Caki2 (cell line): ENCODE measurements around the gene JAKMIP1. TPM values are rescaled to one million over a fixed set of nuclear protein-coding genes. Genes with fewer than 3 reads are reported as not detected.

Experiments used
- DNase-seq: peaks from one replicate; pipeline ENCODE4 v3.0.0-alpha.2; 2015; ENCODE audit warnings: low read depth
- in situ Hi-C: cut with HindIII; loops from 2 replicates; pipeline ENCODE4 v1.10.0; 2016; ENCODE audit warnings: low sequenced_read_pairs, low pct_unique_long_range_greater_than_20kb, mixed read lengths
- total RNA-seq: library from RNA; depleted of rRNA; stranded (reverse); fragments of >200 nt; shearing (Covaris generic); gene quantifications from 2 replicates; pipeline ENCODE4 v1.2.3, GENCODE V29; 2014; ENCODE audit warnings: low replicate concordance; rRNA removed

JAKMIP1 gene
- 3.4 and 6.5 TPM in 2 replicates for total RNA-seq

DNA sequence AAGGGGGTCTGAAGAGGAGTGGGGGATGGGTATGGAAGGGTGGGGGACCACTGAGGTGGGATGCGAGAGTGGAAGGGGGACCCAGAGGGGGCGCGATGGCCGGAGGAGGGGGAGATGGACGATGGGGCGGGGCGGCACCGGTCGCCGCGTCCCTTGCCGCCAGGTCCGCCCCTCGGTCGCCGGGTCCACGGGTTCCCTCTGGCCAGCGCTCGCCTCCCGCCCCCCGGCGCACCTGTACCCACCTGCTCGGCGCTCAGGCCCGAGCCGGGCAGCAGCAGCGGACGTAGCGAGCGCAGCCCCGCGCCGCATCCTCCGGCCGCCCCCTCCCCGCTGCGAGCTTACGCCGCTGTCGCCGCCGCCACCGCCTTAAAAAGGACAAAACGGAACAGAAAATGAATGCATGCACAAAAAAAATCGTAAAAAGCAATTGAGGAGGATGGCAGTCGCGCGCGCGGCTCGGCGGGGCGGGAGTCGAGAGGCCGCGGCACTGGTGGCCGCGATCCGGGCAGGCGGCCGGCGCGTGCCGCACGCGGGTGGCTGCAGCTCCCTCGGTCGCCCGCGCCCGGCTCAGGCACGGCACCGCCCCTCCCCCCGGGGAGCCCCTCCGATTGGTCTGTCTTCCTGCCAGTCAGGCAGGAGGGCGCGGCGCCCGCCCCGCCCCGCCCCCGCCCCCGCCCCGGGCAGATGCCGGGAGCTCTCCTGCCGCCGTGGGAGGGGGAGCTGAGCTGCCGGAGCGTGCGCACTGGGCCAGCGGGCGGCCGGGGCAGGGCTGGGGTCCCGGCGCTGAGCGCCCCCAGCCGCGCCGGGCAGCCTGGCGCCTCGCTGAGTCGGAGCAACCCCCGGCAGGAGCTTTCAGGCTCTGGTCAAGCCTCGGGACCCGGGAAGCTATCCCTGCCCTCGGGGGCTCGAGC, at the start of gene JAKMIP1:
TSS of gene JAKMIP1 (minus strand) at position 539 of the 911 bp plus-strand sequence. CDS start 87,699 bp downstream, outside the sequence.
- DNase-seq = peak; percentile 65

DNA sequence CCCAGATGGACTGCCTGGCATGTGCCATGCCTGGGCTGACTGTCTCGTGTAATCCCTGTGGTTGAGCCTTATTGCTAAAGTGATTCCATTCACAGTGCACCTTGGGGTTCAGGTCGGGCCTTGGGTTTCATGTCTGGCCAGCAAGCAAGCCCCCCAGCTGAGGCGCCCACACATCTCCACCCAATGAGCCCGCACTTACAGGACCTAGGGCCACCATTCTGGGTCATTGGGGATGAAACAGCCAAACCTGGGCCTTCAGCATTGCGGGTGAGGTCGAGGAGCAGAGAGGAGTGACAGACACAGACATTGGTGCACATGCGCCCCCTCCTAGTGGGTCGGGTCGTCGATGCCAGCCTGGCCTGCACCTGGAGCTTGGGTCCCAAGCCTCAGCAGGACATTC, 48.0 kb upstream of the JAKMIP1 start:
- no peak for DNase-seq
- in situ Hi-C loops = no loop called here

More for the DNA sequence above, at the start of gene JAKMIP1:
- in situ Hi-C loops = no loop called here

DNA sequence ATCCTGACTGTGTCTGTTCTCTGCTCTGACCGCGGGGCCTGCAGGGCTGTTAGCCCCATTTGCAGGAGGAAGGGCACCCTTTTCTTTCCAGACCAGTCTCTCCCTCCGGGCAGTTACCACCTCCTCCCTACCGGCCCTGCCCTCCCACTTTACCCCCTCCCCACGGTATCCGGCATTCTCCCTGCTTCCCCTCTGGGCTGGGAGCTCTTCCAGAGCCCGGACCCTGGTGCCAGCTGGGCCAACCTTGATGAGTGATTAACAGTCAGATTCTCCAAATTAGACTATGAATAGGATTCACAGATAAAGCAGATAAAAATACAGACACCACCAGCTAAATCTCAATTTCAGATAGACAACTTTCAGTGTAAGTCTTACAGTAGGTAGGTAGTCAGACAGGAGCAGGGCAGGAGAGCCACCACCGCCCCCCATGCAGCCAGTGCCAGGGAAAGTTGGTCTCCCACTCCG, 45.9 kb upstream of the JAKMIP1 start:
- no peak for DNase-seq
- in situ Hi-C loops = no loop called here

DNA sequence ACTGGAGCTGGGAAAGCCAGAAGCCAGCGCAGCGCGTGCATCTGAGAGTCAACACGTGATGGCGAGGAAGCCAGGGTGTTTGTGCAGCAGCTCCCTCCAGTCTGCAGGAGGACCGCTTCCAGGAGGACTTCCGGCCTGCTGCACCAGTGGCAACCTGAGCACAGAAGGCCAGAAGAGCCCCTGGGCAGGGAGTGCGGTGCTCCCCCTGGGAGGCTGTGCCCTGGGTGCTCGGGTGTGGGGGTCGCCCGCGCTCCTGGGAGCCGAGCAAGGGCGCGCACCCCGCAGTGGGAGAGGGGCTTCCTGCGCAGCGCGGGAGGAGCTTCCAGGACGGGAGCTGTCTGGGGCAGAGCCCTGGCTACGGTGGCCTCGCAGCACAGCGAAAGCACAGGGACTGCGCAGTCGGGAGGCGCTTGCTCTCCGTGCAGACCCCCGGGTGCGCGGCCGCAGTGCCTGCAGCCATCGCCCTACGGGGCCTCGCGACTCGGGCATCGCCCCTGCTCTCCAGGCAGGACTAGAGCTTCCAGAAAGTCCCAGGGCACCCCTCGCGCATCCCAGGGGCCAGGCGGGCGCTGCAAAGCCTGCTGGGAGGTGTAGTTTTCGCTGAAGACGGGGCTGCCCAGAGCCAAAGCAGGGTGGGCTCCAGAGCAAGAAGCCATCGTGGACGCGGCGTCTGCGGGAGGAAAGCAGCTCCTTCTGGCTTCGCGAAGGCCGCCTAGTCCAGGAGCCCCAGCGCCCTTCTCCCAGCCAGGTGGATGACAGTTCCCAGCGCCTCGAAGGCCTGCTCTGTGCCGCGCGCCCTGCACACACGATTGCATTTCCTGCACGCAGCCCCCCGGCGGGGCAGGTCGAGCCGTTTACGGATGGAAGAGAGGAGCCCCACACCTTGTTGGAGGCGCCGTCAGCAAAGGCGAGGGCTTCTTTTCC, 45.2 kb upstream of the JAKMIP1 start:
- in situ Hi-C loops = no loop called here
- no peak for DNase-seq

DNA sequence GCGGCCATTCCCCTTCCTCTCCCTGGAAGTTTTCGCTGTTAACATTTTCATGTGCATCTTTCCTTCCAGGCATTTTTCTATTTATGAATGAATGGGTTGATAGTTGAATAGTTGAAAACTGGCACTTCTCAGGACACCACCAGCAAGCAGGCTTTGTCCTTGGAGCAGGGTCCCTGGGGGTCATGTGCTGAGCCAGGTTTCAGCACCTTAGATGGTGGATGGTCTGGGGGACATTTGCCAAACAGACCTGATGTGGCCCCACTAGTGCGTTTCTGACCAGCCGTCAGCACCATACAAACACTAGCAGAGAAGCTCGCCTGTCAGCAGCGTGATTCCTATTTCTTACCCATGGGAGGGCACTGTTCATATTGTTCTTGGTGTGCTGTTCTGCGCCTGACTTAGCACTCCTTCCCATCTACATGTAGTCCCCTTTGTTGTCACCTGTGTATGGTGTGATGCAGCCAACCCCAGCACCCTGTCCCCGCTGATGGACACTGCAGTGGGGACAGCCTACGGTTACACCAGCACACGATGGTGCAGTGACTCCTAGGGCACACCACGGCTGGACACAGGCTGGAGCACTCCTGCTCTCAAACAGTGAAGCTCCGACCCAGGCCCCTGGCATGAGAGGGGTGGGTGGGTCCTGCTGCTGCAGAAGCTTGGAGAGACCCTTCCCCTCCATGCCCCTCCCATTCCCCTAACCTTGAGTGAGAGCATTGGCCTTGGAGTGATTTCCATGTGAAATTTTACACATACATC, 42.1 kb upstream of the JAKMIP1 start:
- in situ Hi-C loops = no loop called here
- DNase-seq = no peak

DNA sequence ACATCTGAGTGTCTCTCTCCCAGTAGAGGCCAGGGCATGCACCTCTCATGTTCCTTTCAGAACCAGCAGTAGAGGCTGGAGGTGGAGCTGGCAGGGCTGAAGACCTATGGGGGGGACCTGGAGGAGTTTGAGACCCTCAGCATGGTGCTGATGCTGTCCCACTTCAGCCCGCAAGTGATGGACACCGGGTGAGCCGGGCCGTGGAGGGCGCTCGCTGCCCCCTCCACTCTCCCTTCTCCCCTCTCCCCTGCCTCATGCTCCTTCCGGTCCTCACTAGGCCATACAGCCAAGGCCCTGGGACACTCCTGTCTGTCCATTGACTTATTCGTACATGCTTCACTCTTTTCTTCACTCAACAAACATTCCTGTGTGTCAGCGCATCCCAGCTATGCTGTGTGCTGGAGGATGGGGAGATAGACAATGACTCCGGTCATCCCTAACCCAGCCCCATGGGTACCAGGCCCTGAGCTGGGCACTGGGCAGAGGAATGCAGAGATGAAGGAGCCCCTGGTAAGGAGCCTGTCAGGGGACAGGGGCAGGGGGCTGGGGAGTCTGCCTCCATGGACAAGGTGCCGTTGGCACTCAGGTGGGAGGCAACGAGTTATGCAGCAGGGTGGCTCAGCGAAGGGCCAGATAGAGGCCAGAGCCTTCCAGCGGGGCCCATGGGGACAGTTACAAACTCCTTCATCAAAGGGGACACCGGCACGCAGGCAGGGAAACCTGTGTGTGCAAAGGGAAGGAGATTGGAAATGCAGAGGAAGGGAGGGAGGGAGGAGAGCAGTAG, 40.9 kb upstream of the JAKMIP1 start:
- in situ Hi-C loops = no loop called here
- no peak for DNase-seq

DNA sequence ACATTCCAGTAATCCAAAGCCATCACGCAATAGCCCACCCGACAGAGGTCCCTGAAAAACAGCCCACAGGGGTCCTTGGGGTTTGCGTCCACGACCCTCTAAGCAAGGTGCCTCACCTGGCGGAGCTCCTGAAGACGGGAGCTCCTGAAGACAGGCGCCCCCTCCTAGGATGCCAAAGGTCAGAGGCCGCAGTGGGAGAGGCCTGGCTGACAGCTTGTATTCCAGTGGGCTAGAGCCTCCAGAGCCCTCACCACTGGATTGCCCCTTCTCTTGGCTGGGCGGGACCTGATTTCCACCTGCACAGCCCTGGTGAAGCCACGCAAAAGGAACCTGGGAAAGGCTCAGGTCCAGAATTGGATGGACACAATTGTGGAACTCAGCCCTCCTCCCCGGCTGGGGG, 39.6 kb upstream of the JAKMIP1 start:
- in situ Hi-C loops = no loop called here
- DNase-seq = no peak

DNA sequence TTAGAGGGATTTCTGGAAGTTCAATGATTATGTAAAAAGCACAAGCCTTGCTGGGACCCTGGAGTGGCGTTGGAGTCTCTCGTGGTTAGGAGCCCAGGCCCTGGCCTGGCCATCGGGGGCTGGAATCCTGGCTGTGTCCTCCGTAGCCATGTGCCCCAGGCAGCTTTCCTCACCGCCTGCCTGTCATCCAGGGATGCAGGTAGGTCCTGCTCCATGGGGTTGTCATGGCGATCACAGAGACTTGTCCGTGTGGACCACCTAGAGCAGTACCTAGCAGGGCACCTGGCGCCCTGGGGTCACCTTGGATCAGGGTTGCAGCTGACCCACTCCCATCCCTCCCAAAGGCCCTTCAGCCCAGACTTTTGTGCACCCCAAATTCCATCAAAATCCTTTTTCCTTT, 39.1 kb upstream of the JAKMIP1 start:
- in situ Hi-C loops = no loop called here
- no peak for DNase-seq

DNA sequence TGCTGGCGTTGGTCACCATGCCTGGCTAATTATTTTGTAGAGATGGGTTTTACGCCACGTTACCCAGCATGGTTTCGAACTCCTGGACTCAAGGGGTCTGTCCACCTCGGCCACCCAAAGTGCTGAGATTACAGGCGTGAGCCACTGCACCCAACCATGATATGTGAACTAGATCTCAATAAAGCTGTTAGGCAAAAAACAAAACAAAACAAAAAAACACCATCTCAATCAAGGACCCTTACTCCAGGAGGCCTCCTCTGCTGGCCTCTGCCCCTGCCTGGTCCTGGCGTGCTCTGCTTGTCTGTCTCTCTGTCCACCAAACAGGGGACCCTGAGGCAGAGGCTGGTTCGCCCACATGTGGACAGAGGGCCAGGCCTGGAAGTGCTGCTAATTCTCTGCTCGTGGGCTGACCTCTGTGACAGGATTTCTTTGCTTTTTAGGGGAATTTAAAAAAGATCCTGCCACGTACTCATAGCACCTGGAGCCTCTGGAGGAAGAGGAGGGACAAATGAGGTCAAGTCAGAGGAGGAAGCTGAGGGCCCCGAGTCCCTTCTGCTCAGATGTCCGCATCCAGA, 36.6 kb upstream of the JAKMIP1 start:
- DNase-seq = no peak
- in situ Hi-C loops = no loop called here

DNA sequence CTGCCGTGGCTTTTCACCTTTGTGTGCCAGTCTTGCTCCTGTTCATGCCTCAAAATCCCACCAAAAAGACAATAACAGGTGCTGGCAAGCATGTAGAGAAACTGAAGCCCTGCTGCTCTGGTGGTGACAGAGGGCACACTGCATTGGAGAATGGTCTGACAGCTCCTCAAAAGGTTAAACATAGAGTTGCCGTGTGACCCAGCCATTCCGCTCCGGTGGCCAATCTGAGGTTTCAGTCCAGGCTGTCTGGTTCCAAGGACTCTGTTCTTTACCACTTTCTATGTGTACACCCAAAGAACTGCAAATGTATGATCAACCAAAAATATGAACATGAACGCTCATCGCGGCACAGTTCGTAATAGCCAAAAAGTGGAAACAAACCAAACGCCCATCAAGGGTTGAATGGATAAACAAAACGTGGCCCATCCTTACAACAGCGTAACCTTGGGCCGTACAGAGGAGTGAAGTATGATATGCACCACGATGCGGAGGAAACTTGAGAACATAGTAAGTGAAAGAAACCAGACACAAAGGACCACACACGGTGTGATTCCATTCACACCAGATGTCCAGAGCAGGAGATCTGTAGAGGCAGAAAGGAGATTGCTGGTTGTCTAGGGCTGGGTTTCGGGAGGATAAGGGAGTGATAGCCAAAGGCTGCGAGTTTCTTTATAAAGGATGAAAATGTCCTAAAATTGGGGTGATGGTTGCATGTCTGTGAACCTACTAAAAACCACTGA, 35.7 kb upstream of the JAKMIP1 start:
- DNase-seq = no peak
- in situ Hi-C loops = no loop called here

DNA sequence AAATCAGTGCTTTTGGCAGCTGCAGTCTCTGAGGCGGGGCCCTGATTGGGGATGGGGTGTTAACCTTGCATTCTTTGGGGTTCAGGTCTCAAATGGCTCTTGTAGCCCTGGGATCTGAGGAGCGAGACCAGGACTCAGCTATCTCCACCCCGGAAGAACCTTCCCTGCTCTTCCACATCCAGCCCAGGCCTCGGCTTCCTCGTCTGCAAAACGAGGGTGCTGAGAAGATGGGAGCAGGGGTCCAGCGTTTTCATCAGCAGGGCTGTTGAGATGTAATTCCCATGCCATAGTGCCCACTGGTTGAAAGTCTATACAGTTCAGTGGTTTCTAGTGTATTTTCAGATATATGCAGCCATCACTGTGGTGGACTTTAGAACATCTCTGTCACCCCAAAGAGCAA, 34.7 kb upstream of the JAKMIP1 start:
- DNase-seq = no peak
- in situ Hi-C loops = no loop called here

DNA sequence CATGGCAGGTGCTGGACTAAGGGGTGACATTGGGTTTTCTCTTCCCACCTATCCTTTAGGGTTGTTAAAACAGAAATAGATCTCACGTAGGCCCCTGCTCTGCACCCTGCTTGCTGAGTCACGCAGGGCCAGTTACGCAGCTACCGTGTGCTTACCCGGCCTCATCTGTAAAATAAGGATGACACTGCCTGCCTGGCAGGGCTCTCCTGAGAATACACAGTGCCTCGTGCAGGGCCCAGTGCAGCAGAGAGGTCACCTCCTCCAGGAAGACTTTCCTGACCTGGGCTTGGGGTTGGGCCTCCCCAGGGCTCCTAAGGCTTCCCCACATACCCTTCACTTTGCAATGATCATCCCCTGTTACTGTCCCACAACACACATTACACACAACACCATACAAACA, 33.6 kb upstream of the JAKMIP1 start:
- DNase-seq = no peak
- in situ Hi-C loops = no loop called here

DNA sequence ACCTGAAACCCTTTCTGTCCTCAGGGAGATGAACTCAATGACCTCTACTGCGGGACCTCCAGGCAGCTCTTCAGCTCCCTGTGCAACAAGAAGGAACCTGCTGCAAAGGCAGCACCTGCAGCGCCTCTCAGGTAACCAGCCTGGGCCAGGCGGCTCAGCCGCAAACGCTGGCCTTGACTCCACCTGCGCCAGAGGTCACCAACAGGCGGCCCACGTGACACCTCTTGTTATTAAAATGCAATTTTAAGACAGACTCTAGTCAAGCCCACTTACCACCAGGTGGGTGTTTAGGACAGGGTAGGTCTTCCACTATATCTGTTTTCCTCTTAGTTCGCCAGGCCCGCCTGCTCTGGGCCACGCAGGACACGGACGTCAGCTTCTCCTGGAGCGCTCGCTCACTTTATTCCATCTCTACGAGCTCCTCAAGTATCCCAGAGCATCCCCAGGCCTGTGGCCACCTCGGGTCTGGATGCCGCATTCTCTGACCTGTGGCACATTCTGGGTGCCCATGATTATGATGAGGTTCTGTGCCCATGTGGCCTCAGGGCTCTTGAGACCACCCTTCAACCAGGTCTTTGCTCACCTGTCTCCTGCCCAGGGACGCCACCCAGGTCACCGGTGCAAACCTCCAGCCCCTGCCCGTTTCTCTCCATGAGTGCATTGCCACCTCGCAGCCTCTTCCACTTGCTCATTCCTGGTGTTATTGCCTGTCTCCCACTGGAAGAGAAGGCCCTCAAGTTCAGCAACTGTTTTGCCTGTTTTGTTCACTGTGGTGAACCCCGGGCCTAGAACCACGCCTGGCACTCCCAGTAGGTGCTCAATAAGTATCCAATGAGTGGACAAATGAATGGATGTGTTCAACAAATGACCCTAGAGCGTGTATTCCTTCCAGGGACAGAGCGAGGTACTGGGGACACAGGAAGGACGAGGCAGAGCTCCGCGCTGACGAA, 32.8 kb upstream of the JAKMIP1 start:
- in situ Hi-C loops = no loop called here
- no peak for DNase-seq

DNA sequence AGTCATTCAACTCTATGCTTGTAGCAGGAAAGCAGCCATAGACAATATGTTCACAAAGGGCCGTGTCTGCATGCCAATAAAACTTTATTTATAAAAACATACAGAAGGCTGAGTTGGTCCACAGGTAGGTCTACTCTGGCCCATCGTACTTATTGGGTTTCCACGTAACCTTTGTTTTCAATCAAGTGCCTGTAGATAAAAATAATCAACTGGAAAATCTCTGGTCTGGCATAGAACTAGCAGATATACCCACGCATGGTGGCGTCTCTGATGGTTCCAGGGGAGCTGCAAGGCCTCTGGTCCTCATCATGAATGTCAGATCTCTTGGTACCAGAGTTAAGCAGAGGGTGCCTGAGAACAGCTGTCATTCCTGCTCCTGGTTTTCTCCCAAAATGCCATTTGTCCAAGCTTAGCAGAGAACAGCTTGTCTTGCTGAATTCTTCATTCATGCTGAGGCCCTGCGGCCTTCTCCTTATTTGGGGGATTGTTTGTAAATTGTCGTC, 31.4 kb upstream of the JAKMIP1 start:
- DNase-seq = no peak
- in situ Hi-C loops = no loop called here

DNA sequence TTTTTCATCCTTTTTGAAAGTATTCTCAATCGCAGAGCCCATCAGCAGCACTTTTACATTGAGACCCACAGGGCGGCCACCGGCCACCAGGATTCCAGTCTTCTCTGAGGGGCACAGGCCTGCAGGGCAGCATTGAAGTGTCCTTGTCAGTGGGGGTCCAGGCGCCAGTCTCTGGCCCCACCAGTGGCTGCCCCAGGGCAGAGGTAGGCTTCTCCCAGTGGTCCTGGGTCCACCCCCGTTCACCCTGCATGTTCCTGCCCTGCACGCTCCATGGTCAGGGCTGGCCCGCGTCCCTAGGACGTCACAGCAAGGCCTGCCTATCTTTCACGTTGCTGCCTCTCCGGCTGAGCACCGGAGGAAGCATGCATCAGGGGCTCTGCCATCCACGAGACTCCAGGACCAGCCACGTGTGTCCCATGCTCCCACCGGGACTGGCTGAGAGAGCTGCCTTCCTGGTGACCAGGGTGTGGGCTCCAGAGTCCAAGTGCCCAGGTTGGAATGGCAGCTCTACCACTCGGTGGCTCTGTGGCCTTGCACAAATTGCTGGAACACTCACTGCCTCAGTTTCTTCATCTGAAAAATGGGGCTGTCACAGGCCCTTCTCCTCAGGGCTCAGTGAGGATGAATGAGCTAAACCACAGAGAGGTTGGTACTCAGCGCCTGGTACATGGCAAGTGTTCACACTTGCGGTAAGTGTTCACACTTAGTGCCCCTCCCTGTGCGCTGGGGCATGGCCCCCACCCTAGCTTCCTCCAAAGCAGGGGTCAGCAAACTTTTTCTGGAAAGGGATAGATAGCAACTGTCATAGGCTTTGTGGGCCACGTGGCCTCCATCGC, 30.7 kb upstream of the JAKMIP1 start:
- in situ Hi-C loops = no loop called here
- DNase-seq = no peak
